HG03354 (cell line): ENCODE results near the gene TMEM52.
"Not testable (repeated sequence)": the region's sequence is repeated elsewhere in the genome, so short reads cannot be mapped to it uniquely, and the experiment has no call there.

Experiments used
- ATAC-seq: cut with Tn5 transposase; IDR thresholded peaks from one replicate; pipeline ENCODE4 v1.9.1; 2021; ENCODE audit warnings: mild to moderate bottlenecking; ENCODE audit not compliant: unreplicated experiment, poor library complexity, severe bottlenecking

The TMEM52 gene

DNA sequence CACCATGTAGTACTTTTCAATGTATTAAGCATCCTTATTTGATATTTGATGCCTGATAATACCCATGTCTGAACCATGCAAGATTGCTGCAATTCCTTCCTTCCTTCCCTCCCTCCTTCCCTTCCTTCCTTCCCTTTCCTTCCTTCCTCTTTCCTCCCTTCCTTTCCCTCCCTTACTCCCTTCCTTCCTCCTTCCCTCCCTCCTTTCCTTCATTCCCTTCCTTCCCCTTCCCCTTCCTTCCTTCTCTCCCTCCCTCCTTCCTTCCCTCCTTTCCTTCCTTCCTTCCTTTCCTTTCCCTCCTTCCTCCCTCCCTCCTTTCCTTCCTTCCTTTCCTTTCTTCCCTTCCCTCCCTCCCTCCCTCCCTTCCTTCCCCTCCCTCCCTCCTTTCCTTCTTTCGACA is 29.7 kb upstream of the TMEM52 start:
- ATAC-seq: no peak

DNA sequence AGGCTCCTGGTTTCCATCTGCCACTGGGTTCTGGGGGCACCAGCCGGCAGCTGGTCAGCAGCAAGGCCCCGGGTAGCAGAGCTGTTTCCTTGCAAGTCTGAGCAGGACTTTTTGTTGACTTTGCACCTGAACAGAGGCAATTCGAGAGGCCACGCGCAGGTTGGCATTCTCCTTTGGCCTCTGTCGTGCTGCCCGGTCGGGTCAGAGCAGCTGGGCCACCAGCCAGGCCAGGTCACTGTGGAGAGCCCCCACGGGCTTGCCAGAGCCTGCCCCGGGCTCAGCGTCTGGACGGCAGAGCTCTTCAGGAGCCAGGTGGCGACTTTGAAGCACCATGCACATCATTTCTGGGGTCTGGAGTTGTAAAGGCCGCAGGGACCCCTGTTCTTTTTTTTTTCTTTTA is 28.4 kb upstream of the TMEM52 start:
- no peak for ATAC-seq

DNA sequence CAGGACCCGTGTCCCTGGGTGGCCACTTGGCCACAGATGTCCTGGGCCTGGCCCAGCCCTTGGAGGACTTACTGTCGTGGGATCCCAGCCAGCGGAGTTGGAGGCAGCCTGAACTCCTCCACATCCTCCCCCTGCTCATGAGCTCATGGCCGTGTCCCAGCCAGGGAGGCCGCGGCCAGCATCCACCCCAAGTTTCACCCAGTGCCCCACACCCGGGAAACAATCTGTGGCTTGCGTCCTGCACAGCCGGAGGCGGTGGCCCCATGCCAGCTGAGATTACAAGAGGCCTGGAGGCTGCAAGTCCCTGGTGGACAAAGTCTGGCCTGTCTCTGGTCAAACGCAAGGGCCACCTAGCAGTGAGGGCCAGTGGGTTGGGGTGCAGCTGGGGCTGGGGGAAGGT is 27.5 kb upstream of the TMEM52 start:
- no peak for ATAC-seq

DNA sequence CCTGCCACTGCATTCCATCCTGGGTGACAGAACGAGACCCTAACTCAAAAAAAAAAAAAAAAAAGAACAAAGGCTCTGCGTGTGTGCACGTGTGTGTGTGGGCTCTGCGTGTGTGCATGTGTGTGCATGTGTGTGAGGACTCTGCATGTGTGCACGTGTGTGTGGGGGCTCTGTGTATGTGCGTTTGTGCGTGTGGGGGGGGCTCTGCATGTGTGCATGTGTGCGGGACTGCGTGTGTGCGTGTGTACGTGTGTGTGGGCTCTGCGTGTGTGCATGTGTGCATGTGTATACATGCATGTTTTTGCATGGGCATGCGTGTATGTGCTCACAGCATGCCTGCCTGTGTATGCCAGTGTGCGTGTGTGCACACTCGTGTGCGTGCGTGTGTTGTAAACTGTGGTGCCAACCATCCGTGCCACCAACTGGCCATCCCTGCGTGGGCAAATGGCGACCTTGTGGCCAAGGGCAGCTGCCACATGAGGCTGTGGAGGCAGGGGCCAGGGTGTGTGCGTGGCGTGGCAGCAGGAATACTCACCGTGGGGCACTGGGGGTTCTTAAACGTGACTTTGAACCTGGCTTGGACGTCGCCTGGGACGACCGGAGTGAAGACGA is 26.8 kb upstream of the TMEM52 start:
- no peak for ATAC-seq

DNA sequence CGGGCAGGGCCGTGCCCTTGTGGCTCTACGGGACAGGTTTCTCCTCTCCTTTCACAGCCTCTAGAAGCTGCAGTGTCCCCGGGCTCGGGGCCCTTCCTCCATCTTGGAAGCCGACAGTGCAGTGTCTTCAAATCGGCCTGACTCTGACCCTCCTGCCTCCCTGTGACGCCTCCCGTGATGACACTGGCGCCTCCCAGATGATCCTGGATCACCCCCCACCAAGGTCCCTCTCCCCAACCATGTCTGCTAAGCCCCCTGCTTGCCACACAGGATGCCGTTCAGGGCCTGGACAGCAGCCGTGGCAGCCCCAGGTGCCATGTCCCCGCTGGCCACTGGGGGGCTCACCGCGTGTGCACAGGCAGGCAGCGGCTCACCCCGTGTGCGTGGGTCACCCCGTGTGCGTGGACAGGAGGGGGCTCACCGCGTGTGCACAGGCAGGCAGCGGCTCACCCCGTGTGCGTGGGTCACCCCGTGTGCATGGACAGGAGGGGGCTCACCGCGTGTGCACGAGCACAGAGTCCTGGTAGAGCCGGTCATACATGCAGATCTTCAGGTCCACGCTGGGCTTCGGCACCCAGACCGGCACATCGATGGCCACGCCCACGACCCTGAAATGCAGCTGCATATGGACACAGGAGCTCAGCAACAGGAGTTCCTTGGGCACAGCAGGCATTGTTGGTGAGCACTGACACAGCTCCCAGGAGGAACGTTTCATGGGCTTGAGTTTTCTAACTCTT is 24.9 kb upstream of the TMEM52 start:
- no peak for ATAC-seq

DNA sequence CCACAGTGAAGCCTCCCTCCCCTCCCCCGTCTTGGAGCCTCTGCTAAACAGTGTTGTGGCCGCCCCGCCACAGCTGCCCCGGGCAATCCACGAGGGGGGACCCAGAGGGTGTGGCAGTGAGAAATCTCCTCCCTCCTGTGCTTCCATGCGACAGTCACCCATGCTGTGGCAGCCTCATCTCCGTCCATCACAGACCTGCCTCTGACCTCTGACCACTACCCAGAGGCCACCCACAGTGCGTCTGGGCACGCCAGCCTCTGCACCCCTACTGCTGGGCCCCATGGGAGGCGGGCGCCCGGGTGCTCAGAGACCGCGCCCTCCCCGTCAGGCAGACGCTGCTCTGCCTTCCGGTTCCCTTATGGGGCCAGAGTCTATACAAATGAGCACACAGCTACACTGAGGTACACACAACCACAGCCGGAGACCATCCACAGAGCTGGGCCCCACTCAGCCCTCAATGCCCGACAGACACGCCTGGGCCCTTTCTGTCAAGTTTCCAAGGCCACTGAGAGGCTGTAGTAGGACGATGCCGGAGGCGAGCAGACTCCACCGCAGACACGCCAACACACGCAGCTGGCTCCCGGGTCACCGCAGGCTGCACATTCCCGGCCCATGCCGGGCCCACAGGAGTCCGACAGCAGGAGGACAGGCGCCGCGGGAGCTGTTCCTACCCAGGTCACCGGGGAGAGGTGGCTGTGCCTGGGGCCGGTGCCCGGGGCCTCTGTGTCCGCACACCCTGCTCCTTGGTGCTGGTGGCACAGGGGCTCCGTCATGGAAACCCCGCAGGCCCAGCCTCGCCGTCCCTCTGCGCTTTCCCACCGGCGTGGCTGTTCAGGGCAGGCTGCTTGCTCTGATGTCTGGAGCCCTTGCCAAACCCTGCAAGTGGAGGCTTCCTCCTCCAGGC is 23.9 kb upstream of the TMEM52 start:
- no peak for ATAC-seq

DNA sequence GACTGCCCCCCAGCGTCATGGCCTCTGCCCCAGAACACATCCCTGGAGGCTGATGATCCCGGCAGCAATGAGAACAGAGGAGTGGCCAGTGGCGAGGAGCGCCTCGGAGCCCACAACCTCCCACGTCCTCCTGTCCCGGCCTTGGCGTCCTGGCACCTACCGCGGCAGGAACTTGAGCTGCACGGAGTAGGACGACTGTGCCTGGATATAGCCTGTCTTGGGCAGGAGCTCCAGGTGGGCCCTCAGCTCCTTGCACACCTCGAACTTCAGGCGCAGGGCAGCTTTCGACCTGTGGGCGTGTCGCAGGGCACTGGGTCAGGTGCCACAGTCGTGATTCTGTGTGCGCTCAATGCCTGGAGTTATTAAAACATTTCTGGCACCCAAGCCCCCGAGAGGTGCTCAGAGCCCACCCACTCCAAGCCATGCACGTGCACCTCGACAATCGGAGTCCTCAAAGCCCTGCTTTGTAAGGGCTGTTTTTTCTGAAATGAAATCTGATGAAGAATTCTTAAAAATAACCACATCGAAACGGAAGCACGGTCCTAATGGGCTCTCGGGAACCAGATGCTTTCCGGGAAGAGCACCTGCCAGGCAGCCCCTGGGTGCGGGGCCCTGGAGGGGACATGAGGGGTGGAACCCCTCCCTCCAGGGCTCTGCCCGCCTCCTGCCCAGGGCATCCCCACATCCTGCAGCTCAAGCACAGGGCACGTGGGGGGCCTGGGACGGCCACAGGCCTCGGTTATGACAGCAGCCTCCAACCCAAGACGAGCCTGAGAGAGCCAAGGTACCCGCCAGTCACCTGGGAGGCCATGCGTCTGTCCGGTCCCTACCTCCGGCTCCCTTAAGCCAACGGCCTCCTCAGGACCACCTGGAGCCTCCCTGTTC is 23.0 kb upstream of the TMEM52 start:
- no peak for ATAC-seq

DNA sequence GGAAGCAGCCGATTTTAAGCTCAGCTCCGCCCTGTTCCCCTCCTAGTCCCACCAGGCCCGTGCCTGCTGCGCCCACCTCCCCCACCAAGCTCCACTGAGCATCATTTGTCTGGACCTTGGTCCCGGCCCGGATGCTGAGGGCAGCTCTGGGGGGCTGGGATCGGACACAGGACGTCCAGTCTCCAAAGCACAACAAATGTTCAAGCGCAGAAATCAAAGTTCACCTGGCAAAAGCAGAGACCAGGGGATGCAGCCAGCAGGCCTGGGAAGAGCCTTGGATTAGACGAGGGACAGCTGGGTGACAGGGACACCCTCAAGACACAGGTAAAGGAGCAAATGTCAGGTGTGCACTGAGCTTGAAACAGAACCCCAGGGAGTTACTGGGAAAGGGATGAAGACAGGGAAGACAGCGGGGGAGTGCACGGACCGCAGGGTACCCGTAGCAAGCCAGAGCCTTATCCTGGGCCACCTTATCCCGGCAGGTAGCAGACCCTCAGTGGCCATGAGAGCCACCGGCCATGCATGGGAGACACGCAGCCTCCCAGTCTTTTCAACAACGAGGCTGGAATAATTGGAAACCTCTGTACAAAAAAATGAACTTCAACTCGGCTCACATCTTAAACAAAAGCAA is 22.2 kb upstream of the TMEM52 start:
- no peak for ATAC-seq

DNA sequence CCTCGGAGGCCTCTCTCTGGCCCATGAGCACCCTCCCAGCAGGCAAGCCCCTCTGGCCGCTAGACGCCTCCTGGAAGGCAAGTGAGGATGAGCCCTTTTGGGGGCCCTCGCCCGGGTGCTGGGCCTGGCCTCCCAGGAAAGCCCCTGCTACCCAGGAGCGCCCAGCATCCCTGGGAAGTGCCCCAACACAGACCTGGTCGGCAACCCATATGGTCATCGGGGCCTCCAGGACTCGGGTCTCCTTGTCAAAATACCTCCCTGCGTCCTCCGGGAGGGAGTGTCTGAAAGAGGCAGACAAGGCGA is 21.0 kb upstream of the TMEM52 start:
- ATAC-seq: no peak

DNA sequence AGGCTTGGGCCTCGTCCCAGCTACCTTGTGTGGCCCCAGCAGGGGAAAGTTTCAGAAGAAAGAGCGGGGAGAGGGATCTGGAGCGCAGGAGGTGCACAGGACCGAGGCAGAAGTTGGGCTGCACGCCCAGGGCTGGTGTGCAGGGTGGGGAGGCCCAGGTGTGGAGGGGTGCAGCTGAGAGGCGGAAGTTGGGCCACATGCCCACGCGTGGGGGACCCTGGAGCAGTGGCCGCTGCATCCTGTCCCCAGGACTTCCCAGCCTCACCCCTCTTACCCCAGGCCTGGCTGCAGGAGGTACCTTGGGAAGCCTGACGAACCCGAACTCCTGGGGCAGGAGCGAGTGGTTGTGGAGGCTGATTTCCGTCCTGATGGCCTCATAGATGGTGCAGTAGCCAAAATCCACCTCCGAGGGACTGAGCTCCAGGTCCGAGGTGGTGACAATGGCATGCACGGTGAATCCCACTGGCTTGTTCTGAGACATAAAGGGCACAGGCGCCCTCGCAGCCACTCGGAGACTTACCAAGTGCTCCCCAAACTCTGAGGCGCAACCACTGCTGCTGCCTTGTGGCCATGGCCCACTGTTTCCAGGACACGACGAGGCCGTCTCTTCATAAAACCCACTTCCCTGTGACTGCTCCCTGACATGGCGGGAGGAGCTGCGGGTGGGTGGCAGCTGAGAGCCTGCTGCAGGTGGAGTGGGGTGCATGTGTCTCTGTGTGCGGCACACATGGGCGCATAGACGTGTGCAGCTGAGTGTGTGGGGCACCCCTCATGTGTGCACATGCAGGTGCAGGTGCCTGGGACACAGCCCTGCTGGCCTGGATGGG is 20.4 kb upstream of the TMEM52 start:
- ATAC-seq: no peak

DNA sequence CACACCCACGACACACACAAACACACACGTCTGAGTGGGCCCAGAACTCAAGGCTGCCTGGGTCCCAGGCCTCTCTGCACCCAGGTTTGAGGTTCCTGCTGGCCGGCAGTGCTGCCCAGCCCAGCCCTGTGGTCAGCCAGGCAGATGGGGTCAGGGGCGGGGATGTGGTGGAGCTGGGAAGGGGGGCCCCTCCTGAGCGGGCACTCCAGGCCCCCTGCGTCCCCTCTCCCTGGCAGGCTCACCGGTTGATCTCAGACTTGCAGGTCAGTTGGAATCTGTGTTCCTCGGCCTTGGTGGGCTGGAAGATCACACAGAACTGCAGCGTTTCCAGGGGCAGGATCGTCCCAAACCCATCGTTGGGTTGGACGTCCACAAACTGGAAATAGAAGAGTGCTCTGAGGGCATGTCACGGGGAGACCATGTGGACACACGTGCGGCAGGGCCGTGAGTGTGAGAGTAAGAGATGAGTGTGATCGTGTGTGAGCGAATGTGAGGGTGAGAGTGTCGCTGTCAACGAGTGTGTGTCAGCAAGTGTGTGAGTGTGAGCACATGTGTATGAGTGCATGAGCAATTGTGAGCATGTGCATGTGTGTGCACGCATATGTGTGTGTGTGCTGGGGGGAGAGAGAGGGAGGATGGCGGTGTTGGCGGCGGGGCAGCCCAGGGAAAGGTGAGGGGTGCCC is 19.7 kb upstream of the TMEM52 start:
- ATAC-seq: no peak

DNA sequence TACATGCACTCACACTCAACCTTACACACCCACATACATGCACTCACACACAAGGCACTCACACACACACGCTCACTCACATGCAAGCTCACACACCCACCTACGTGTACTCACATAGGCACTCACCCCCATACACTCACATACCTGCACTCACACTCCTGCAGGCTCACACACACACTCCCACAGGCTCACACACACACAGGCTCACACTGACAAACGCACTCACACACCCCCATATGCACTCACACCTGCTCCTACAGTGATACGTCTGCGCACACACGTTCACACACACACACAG is 19.1 kb upstream of the TMEM52 start:
- ATAC-seq: no peak

DNA sequence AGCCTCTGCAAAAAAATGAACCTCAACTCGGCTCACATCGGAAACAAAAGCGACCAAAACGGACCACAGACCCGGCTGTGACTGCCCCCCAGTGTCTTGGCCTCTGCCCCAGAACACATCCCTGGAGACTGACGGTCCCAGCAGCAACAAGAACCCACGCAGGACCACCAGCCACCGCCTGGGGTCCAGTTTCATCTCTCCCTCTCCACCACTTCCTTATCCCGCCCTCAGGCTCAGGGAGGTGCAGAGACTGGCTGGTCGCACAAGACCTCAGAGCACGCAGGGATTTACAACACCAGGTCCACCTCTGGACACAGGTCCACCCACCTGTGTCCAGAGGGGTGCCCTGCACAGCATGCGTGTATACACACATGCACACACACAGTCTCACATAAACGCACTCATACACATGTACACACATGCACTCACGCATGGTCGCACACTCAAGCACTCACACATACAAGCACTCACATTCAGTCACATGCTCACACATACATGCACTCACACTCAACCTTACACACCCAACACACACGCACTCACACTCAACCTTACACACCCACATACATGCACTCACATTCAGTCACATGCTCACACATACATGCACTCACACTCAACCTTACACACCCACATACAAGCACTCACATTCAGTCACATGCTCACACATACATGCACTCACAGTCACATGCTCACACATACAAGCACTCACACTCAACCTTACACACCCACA is 18.6 kb upstream of the TMEM52 start:
- no peak for ATAC-seq

DNA sequence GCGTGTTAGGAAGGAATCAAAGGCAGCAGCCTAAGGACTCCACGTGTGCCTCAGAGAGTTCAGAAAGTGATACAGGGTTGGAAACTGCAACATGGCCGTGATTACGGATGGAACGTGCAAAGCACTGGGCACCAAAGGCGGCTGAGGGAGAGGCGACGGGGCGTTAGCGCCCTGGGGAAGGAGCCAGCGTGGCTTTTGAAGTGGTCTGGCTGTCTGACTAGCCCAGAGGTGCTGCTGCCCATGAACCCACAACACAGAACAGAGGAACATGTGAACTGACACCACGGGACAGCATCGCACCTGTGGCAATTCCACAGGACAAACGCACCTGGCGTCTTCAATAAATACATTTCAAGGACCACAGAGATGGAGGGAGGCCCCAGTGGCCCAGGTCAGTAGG is 18.0 kb upstream of the TMEM52 start:
- ATAC-seq: no peak

DNA sequence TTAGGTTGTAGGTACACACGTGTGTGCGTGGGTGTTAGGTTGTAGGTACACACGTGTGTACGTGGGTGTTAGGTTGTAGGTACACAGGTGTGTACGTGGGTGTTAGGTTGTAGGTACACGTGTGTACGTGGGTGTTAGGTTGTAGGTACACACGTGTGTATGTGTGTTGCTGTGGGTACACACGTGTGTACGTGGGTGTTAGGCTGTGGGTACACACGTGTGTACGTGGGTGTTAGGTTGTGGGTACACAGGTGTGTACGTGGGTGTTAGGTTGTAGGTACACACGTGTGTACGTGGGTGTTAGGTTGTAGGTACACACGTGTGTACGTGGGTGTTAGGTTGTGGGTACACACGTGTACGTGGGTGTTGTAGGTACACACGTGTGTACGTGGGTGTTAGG is 15.8 kb upstream of the TMEM52 start:
- ATAC-seq: not testable (repeated sequence)

DNA sequence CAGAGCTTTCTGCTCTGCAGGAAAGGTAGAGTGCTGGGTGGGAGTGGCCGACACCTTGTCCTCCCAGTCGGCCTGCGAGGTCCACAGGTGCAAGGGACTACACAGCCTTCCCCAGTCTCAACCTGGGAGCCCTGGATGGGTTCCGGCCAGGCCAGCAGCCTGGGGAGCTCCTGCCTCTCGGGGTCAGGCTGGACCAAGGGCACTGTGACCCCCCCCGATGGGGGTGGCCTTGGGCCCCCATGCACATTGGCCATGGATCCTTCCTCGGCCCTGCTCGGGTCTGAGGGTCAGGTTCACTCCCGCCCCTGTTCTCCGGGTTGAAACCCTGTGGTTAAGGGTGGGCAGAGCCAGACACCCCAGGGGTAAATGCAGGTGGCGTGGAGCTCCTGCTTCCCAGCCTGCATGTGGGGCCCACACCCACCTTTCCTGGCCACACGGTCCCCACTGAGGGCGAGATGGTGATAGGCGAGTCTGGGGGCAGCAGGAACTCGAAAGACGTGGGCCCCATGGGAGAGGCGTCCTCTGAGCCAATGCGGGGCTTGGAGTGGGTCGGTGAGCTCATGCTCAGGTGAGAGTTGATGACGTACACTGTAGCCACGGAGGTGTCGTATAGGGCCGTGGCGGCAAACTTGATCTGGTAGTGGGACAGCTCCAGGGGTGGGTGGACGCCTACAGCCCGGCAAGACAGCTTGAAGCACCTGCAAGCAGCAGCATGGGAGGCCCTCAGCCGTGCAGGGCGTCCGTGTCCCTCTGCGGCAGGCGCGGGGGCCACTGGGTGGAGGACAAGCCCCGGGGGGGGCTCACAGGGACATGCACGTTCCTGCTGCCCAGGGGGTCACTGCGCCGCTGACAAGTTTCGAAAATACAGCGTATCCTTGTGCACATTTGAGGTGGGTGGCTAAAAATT is 10.8 kb upstream of the TMEM52 start:
- ATAC-seq: no peak

DNA sequence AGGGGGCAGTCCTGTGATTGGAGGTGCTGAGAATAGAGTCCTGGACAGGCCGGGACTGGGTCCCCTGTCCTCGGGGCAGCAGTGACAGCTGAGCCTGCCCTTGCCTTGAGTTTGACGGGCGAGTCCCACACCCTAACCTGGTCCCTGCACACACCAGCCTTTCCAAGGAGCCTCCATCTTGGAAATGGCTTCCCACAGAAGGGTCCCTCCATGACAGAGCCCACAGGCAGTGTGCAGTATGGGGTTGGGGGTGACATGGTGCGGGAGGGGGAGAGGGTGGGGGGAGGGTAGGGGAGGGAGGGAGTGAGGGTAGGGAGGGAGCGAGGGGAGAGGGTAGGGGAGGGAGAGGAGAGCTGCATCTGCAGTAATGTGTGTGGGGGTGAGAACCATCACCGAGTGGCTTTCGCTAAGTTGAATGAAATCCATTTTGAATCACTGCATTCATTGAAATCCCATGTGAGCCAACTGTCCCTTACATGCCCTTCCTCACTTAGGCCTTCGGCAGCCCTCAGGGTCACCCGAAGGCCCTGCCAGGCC is 10.1 kb upstream of the TMEM52 start:
- ATAC-seq: no peak
